ENCODE results near the gene PIAS1.

DNA sequence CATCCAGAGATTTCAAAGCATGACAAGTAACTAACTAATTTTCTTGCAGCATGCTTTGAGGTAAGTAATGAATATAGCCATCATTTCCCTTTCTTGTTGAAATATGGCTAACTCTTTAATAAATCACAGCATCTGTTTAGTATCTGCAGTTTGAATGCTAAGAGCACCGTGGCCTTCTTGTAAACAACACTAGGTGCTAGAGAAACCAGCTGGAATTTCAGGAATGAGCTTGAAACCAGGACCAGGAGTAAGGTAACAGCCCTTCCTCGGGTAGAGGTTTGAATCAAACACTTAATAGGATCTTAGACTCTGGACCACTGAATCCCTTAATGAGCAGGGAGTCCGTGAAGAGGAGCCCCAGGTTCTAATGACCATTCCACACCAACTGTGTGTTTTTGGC is 137.4 kb downstream of the PIAS1 start:
- TF ChIP-seq, protein P1, sequence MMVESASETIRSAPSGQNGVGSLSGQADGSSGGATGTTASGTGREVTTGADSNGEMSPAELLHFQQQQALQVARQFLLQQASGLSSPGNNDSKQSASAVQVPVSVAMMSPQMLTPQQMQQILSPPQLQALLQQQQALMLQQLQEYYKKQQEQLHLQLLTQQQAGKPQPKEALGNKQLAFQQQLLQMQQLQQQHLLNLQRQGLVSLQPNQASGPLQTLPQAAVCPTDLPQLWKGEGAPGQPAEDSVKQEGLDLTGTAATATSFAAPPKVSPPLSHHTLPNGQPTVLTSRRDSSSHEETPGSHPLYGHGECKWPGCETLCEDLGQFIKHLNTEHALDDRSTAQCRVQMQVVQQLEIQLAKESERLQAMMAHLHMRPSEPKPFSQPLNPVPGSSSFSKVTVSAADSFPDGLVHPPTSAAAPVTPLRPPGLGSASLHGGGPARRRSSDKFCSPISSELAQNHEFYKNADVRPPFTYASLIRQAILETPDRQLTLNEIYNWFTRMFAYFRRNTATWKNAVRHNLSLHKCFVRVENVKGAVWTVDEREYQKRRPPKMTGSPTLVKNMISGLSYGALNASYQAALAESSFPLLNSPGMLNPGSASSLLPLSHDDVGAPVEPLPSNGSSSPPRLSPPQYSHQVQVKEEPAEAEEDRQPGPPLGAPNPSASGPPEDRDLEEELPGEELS (CRISPR knock-in tag; IDR thresholded peaks at IDR 0.05), result no peak
- TF ChIP-seq ZNF263 (CRISPR knock-in tag; IDR thresholded peaks at IDR 0.05; ENCODE audit: low read depth) (no peak), NFE2L1 (CRISPR knock-in tag; IDR thresholded peaks at IDR 0.05) (no peak), ETV6 (CRISPR knock-in tag; IDR thresholded peaks at IDR 0.05) (no peak), MYBL2 (CRISPR knock-in tag; IDR thresholded peaks at IDR 0.05) (no peak), ZBTB21 (CRISPR knock-in tag; IDR thresholded peaks at IDR 0.05; ENCODE audit: borderline replicate concordance) (no peak)
- TF ChIP-seq, protein P2, sequence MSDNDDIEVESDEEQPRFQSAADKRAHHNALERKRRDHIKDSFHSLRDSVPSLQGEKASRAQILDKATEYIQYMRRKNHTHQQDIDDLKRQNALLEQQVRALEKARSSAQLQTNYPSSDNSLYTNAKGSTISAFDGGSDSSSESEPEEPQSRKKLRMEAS (CRISPR knock-in tag; IDR thresholded peaks at IDR 0.05), result no peak
- TF ChIP-seq, protein P3, sequence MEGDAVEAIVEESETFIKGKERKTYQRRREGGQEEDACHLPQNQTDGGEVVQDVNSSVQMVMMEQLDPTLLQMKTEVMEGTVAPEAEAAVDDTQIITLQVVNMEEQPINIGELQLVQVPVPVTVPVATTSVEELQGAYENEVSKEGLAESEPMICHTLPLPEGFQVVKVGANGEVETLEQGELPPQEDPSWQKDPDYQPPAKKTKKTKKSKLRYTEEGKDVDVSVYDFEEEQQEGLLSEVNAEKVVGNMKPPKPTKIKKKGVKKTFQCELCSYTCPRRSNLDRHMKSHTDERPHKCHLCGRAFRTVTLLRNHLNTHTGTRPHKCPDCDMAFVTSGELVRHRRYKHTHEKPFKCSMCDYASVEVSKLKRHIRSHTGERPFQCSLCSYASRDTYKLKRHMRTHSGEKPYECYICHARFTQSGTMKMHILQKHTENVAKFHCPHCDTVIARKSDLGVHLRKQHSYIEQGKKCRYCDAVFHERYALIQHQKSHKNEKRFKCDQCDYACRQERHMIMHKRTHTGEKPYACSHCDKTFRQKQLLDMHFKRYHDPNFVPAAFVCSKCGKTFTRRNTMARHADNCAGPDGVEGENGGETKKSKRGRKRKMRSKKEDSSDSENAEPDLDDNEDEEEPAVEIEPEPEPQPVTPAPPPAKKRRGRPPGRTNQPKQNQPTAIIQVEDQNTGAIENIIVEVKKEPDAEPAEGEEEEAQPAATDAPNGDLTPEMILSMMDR (IDR thresholded peaks at IDR 0.05), result no peak
- TF ChIP-seq, protein P4, sequence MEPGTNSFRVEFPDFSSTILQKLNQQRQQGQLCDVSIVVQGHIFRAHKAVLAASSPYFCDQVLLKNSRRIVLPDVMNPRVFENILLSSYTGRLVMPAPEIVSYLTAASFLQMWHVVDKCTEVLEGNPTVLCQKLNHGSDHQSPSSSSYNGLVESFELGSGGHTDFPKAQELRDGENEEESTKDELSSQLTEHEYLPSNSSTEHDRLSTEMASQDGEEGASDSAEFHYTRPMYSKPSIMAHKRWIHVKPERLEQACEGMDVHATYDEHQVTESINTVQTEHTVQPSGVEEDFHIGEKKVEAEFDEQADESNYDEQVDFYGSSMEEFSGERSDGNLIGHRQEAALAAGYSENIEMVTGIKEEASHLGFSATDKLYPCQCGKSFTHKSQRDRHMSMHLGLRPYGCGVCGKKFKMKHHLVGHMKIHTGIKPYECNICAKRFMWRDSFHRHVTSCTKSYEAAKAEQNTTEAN (CRISPR knock-in tag; IDR thresholded peaks at IDR 0.05), result no peak
- TF ChIP-seq, protein P5, sequence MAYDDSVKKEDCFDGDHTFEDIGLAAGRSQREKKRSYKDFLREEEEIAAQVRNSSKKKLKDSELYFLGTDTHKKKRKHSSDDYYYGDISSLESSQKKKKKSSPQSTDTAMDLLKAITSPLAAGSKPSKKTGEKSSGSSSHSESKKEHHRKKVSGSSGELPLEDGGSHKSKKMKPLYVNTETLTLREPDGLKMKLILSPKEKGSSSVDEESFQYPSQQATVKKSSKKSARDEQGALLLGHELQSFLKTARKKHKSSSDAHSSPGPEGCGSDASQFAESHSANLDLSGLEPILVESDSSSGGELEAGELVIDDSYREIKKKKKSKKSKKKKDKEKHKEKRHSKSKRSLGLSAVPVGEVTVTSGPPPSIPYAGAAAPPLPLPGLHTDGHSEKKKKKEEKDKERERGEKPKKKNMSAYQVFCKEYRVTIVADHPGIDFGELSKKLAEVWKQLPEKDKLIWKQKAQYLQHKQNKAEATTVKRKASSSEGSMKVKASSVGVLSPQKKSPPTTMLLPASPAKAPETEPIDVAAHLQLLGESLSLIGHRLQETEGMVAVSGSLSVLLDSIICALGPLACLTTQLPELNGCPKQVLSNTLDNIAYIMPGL (CRISPR knock-in tag; IDR thresholded peaks at IDR 0.05), result no peak

Data from WTC11 (cell line).